Endothelial cell of umbilical vein (primary cell): ENCODE measurements around the gene SMARCA4. TPM values are rescaled to one million over a fixed set of nuclear protein-coding genes. Genes with fewer than 3 reads are reported as not detected.

Experiments
- BruUV-seq: library from RNA; stranded (reverse); fragments of 400-500 nt; replicated peaks from 2 replicates; lab custom pipeline; 2021; lab: Mats Ljungman, UMichigan
- CTCF ChIA-PET: fragments of 300-600, 350-600 bp; sonication (Branson Sonifier 250); formaldehyde crosslinking; loops from one replicate; lab custom pipeline; 2021; ENCODE audit warnings: antibody characterized with exemption, inconsistent platforms; lab: Charles Lee
- POLR2A ChIA-PET: fragments of 300-600, 350-600 bp; sonication (Branson Sonifier 250); formaldehyde crosslinking; loops from one replicate; lab custom pipeline; 2021; ENCODE audit warnings: antibody characterized with exemption, inconsistent platforms; lab: Charles Lee
- DNase-seq: peaks from one replicate; pipeline ENCODE4 v3.0.0-alpha.2; 2011; ENCODE audit warnings: low read depth, low spot score
- FAIRE-seq: peaks from 2 replicates; lab custom pipeline; 2011; peaks lifted over from hg19 to GRCh38; lab: Jason Lieb, UNC
- H2AFZ ChIP-seq: 2 replicates; pipeline ENCODE4 v1.6.0; 2012; ENCODE audit warnings: low read depth, low read length, control low read depth, inconsistent platforms
- H3K27ac ChIP-seq: 2 replicates; pipeline ENCODE4 v1.5.1; 2011; ENCODE audit warnings: low read depth, mild to moderate bottlenecking, control low read depth, low read length, moderate library complexity; ENCODE audit not compliant: insufficient read depth
- H3K27me3 ChIP-seq, 2 experiments: 2 replicates each; pipeline versions ENCODE4 v1.6.0 to v1.6.1; 2011; ENCODE audit warnings: low read length in 2 of 2, mixed read lengths in 1 of 2; ENCODE audit not compliant: control insufficient read depth in 2 of 2, insufficient read depth in 2 of 2
- H3K36me3 ChIP-seq, 2 experiments: 2 replicates in 1 of 2; 3 replicates in 1 of 2; pipeline ENCODE4 v1.5.1; 2011; ENCODE audit warnings: low read length in 2 of 2, mild to moderate bottlenecking in 1 of 2, moderate library complexity in 1 of 2; ENCODE audit not compliant: control insufficient read depth in 2 of 2, insufficient read depth in 2 of 2; ENCODE audit errors: extremely low read depth in 1 of 2
- H3K4me1 ChIP-seq: 3 replicates; pipeline ENCODE4 v1.5.1; 2011; ENCODE audit warnings: mild to moderate bottlenecking, low read length; ENCODE audit not compliant: control insufficient read depth, insufficient read depth; ENCODE audit errors: extremely low read depth
- H3K4me2 ChIP-seq: 2 replicates; pipeline ENCODE4 v1.6.1; 2011; ENCODE audit warnings: low read length, control low read depth, mixed read lengths; ENCODE audit not compliant: insufficient read depth
- H3K4me3 ChIP-seq, 3 experiments: fragments of 200-600 bp in 1 of 3; sonication (generic), shearing (Covaris generic) in 1 of 3; replicated peaks in 1 of 3; 2 replicates each; pipeline ENCODE4 v1.5.1; 2011 to 2016; ENCODE audit warnings: control low read depth in 3 of 3, low read length in 3 of 3, mild to moderate bottlenecking in 2 of 3, inconsistent platforms in 1 of 3, low read depth in 1 of 3, moderate library complexity in 1 of 3; ENCODE audit not compliant: insufficient read depth in 1 of 3
- H3K79me2 ChIP-seq: 2 replicates; pipeline ENCODE4 v1.6.0; 2012; ENCODE audit warnings: low read length, inconsistent platforms; ENCODE audit not compliant: control insufficient read depth, insufficient read depth
- H3K9ac ChIP-seq: replicated peaks from 2 replicates; pipeline ENCODE3; 2011; ENCODE audit warnings: low read length, control low read depth; ENCODE audit not compliant: insufficient read depth; ENCODE audit errors: extremely low read depth
- H3K9me1 ChIP-seq: replicated peaks from 3 replicates; pipeline ENCODE4 v1.6.0; 2011; ENCODE audit warnings: mild to moderate bottlenecking, low read length; ENCODE audit not compliant: control insufficient read depth, insufficient read depth; ENCODE audit errors: extremely low read depth
- H3K9me3 ChIP-seq: replicated peaks from 2 replicates; pipeline ENCODE4 v1.5.1; 2012; ENCODE audit warnings: low read length, inconsistent platforms; ENCODE audit not compliant: control insufficient read depth, insufficient read depth
- H4K20me1 ChIP-seq: replicated peaks from 2 replicates; pipeline ENCODE3; 2011; ENCODE audit warnings: mild to moderate bottlenecking, low read length; ENCODE audit not compliant: control insufficient read depth, insufficient read depth; ENCODE audit errors: extremely low read depth
- CTCF ChIP-seq, 2 donors: IDR thresholded peaks; 1 replicate in 1 of 2; 2 replicates in 1 of 2; pipeline ENCODE4 v1.5.1; 2011; ENCODE audit warnings: low read length in 2 of 2, mild to moderate bottlenecking in 2 of 2, moderate library complexity in 2 of 2, control low read depth in 1 of 2, inconsistent platforms in 1 of 2, low read depth in 1 of 2; ENCODE audit not compliant: insufficient read depth in 1 of 2; ENCODE audit errors: extremely low read depth in 1 of 2
- FOS ChIP-seq: IDR thresholded peaks from 2 replicates; pipeline ENCODE4 v1.6.1; 2011; ENCODE audit warnings: mild to moderate bottlenecking, low read length, moderate library complexity, borderline replicate concordance; ENCODE audit not compliant: insufficient read depth
- JUN ChIP-seq: IDR thresholded peaks from 2 replicates; pipeline ENCODE4 v1.6.1; 2011; ENCODE audit warnings: borderline replicate concordance, low read depth; ENCODE audit not compliant: insufficient read length, insufficient read depth
- MAX ChIP-seq: IDR thresholded peaks from 2 replicates; pipeline ENCODE4 v1.6.1; 2011; ENCODE audit not compliant: insufficient read depth, insufficient read length
- MYC ChIP-seq: IDR thresholded peaks from one replicate; pipeline ENCODE4 v1.6.1; 2011; ENCODE audit warnings: mild to moderate bottlenecking, low read depth, low read length
- dilution Hi-C: fragments of 300-500 bp; cut with MboI; formaldehyde crosslinking; loops from one replicate; pipeline ENCODE4 v1.15.0; 2019; ENCODE audit warnings: low sequenced_read_pairs; ENCODE audit not compliant: extremely low pct_ligation_motif_present
- intact Hi-C: fragments of 100-400 bp; cut with micrococcal nuclease; formaldehyde crosslinking; loops from one replicate; pipeline ENCODE4 v1.10.0; 2022
- polyA plus RNA-seq, 4 experiments: library from polyadenylated mRNA; depleted of rRNA in 3 of 4; stranded (reverse) in 3 of 4; unstranded in 1 of 4; fragments of >200 nt; gene quantifications; 2 replicates each; pipeline versions ENCODE4 v1.2.1 to v1.2.3, GENCODE V29; 2011 to 2012; ENCODE audit warnings: missing spikeins in 1 of 4
- total RNA-seq: library from RNA; stranded (reverse); gene quantifications from 2 replicates; pipeline ENCODE4 v1.2.3, GENCODE V29; 2021

SMARCA4 gene
- total and polyA plus RNA-seq, 2 donors (not counting 3 experiments of a cell fraction or from before 2014, with no cell fraction given) = 65.0 to 177 TPM

- Histone ChIP-seq H3K79me2 (peaks cover 87% of the 10 kb centered on the region), H3K4me1 (peaks cover 44% of the 10 kb centered on the region), H3K4me3 (no peak overlapping the region), H3K4me2 (no peak overlapping the region), H3K36me3 (peaks cover 4 to 12% of the 10 kb centered on the region in 2 experiments), H3K9me3 (no peaks in the 10 kb centered on the region), H4K20me1 (peaks cover 5% of the 10 kb centered on the region), H3K27me3 (no peaks in the 10 kb centered on the region), H3K9ac (no peak overlapping the region), H3K27ac (no peak overlapping the region), H3K9me1 (no peaks in the 10 kb centered on the region), H2AFZ (no peak overlapping the region)
- TF ChIP-seq MAX = no peak
- TF ChIP-seq MYC = no peak
- no peak for TF ChIP-seq CTCF (IDR thresholded peaks at IDR 0.05; ENCODE audit: extremely low read depth in 1 of 2, insufficient read depth in 1 of 2, low read depth in 1 of 2, low read length in 2 of 2)
- no peak for TF ChIP-seq JUN
- TF ChIP-seq FOS = no peak
- dilution Hi-C loops = no loop called here
- CTCF ChIA-PET = no interaction called here
- intact Hi-C loops = loop anchor here (10.0 kb wide), 2 partner anchors 164 to 594 kb away; partner anchors contain the start of gene KEAP1
- POLR2A ChIA-PET = no interaction called here
- no peak for FAIRE-seq
- BruUV-seq = no TSS peak
- DNase-seq = no peak
Observed at GRCh38 chr19:11098327-11098726, 137.5 kb downstream of the SMARCA4 start.

- Histone ChIP-seq H3K36me3 (peaks cover 4 to 12% of the 10 kb centered on the region in 2 experiments), H3K79me2 (peaks cover 85% of the 10 kb centered on the region), H3K27me3 (no peaks in the 10 kb centered on the region), H3K9me1 (no peaks in the 10 kb centered on the region), H3K4me3 (no peak overlapping the region), H4K20me1 (peaks cover 5% of the 10 kb centered on the region), H3K27ac (no peak overlapping the region), H2AFZ (no peak overlapping the region), H3K4me1 (peaks cover 38% of the 10 kb centered on the region), H3K4me2 (no peak overlapping the region), H3K9ac (no peak overlapping the region), H3K9me3 (no peaks in the 10 kb centered on the region)
- no TSS peak for BruUV-seq
- intact Hi-C loops = loop anchor here (10.0 kb wide), 2 partner anchors 164 to 594 kb away; partner anchors contain the start of gene KEAP1
- dilution Hi-C loops = no loop called here
- CTCF ChIA-PET = interaction anchor here (1.0 kb wide), 1 partner anchor 77 kb away, joined by 3 read pairs; no protein-coding TSS in a partner anchor
- DNase-seq (no peak), FAIRE-seq (no peak)
- POLR2A ChIA-PET = no interaction called here
- no peak for TF ChIP-seq MAX
Observed at GRCh38 chr19:11098861-11099260, 138.0 kb downstream of the SMARCA4 start.
